H1 (cell line): ENCODE results near the gene DNAJC27. TPM values are rescaled to one million over a fixed set of nuclear protein-coding genes. Genes with fewer than 3 reads are reported as not detected.

Source experiments
- CBX8 ChIP-seq: fragments of 300-800, 300-1000 bp; sonication (generic); IDR thresholded peaks from 2 replicates; pipeline ENCODE4 v1.7.1; 2016; ENCODE audit warnings: low read depth, low read length, borderline replicate concordance
- CHD1 ChIP-seq: IDR thresholded peaks from 2 replicates; pipeline ENCODE4 v1.6.1; 2012; ENCODE audit warnings: low read depth, low read length, improper control_type of control experiment
- GABPA ChIP-seq: IDR thresholded peaks from 2 replicates; pipeline ENCODE4 v1.6.1; 2011; ENCODE audit warnings: mild to moderate bottlenecking, low read length, moderate library complexity, borderline replicate concordance; ENCODE audit not compliant: insufficient read depth
- PHF8 ChIP-seq: fragments of 200-600 bp; sonication (generic); conservative IDR thresholded peaks from 2 replicates; pipeline ENCODE4 v1.7.1; 2012; ENCODE audit warnings: low read depth, mild to moderate bottlenecking, inconsistent platforms, low read length, moderate library complexity
- RFX5 ChIP-seq: IDR thresholded peaks from 2 replicates; pipeline ENCODE4 v1.6.1; 2011; ENCODE audit warnings: low read depth, low read length, improper control_type of control experiment, borderline replicate concordance
- polyA plus RNA-seq, 7 experiments: library from polyadenylated mRNA; depleted of rRNA in 3 of 7; stranded (reverse) in 5 of 7; unstranded in 2 of 7; fragments of >200 nt in 5 of 7; fragments of 200-250 nt in 2 of 7; gene quantifications; 1 replicate in 5 of 7; 2 replicates in 1 of 7; 4 replicates in 1 of 7; pipeline versions ENCODE4 v1.2.1 to v1.2.3, GENCODE V29; 2011 to 2013; ENCODE audit warnings: missing spikeins in 2 of 7, mixed read lengths in 2 of 7
- total RNA-seq: library from RNA; stranded (reverse); fragmentation: NEBNext Ultra II Directional; extraction: Animal tissue kit (Norgen Biotek cat#: 25700); gene quantifications from 2 replicates; pipeline ENCODE4 v1.2.1, GENCODE V29; 2021

DNAJC27 gene
- total and polyA plus RNA-seq, 2 of the 8 experiments (the other 6 are each of a cell fraction or from before 2014, with no cell fraction given), result 1.4 to 4.5 TPM

DNA sequence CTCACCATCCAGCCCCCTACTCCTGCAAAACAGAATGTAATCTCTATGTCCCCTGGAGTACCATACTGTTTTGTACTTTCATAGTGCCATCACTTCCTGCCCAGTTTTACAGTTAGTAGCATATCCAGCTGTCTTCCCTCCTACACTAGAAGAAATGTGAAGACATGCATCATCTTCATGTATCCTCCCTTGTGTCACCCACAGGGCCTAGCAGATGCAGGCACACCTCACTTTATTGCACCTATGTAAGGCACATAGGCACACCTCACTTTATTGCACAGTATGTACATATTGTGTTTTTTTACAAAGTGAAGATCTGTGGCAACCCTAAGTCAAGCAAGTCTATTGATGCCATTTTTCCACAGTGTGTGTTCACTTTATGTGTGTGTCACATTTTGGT, 12.0 kb downstream of the DNAJC27 start (continued):
- TF ChIP-seq RFX5 (no peak), CBX8 (no peak), CHD1 (no peak), PHF8 (no peak), GABPA (no peak)
